Sciatic nerve (tissue), 2 donors: ENCODE measurements around the gene NUCB1. TPM values are rescaled to one million over a fixed set of nuclear protein-coding genes. Genes with fewer than 3 reads are reported as not detected.
A peak's percentile ranks its signal among the peaks of the same experiment; 100 is the strongest.

Experiments used
- ATAC-seq: fragments of 200-7000 bp; cut with Tn5 transposase; one replicate; pipeline ENCODE4 v1.9.1; 2020; ENCODE audit warnings: mild to moderate bottlenecking, moderate library complexity
- DNase-seq: peaks from one replicate; pipeline ENCODE4 v3.0.0-alpha.2; 2020; ENCODE audit warnings: low spot score
- intact Hi-C: fragments of 100-400 bp; cut with DNase I; formaldehyde crosslinking; loops from one replicate; pipeline ENCODE4 v1.14.2; 2022
- total RNA-seq: library from RNA; stranded (reverse); fragmentation: NEBNext Ultra II Directional; extraction: Animal tissue kit (Norgen Biotek cat#: 25700); gene quantifications from one replicate; pipeline ENCODE4 v1.2.1, GENCODE V29; 2021
- donor health status: DM: no; HTN: no; CAD: no.
- donor health status: DM: no; HTN: no; CAD: no.

The NUCB1 gene
- total RNA-seq, 1 donor from 2014 or later: 262 TPM

- intact Hi-C loops: loop anchor here (10.0 kb wide), 1 partner anchor 112 kb away; no protein-coding TSS in a partner anchor
- DNase-seq (no peak), ATAC-seq (no peak)
Measured at GRCh38 chr19:48966541-48967345, 66.6 kb downstream of the NUCB1 start.

GRCh38 chr19:48967346-48968178 lies 67.5 kb downstream of the NUCB1 start:
- ATAC-seq (peak; percentile 5), DNase-seq (peak; percentile 71)
- intact Hi-C loops: loop anchor here (10.0 kb wide), 1 partner anchor 113 kb away; no protein-coding TSS in a partner anchor

- no peak for DNase-seq
- ATAC-seq: no peak
- intact Hi-C loops: loop anchor here (10.0 kb wide), 1 partner anchor 113 kb away; no protein-coding TSS in a partner anchor
Measured at GRCh38 chr19:48968179-48968661, 68.1 kb downstream of the NUCB1 start.

GRCh38 chr19:48968813-48969218 lies 68.7 kb downstream of the NUCB1 start:
- ATAC-seq (no peak), DNase-seq (no peak)
- intact Hi-C loops: loop anchor here (10.0 kb wide), 1 partner anchor 114 kb away; no protein-coding TSS in a partner anchor

GRCh38 chr19:48969276-48970138 lies 69.4 kb downstream of the NUCB1 start:
- ATAC-seq: no peak
- intact Hi-C loops: loop anchor here (2.0 to 10.0 kb wide), 2 partner anchors 115 to 175 kb away; no protein-coding TSS in a partner anchor
- DNase-seq: no peak

GRCh38 chr19:48970139-48970766 lies 70.1 kb downstream of the NUCB1 start:
- ATAC-seq (no peak), DNase-seq (no peak)
- intact Hi-C loops: loop anchor here (2.0 kb wide), 1 partner anchor 175 kb away; no protein-coding TSS in a partner anchor

- intact Hi-C loops: loop anchor here (2.0 kb wide), 1 partner anchor 176 kb away; no protein-coding TSS in a partner anchor
- peak; percentile 93 for DNase-seq
- ATAC-seq: peak; percentile 58
Measured at GRCh38 chr19:48970923-48971395, 70.8 kb downstream of the NUCB1 start.

Other genes with a start within 250 kb of the NUCB1 start
- 1.4 TPM for gene NTN5, start 227.3 kb upstream of the NUCB1 start, total RNA-seq
- gene FUT2, start 204.3 kb upstream of the NUCB1 start, total RNA-seq: not detected
- gene MAMSTR, start 180.6 kb upstream of the NUCB1 start, total RNA-seq: 5.8 TPM
- 28.0 TPM for gene RASIP1, start 159.7 kb upstream of the NUCB1 start, total RNA-seq
- gene IZUMO1, start 153.4 kb upstream of the NUCB1 start, total RNA-seq: 0.27 TPM
- 3.6 TPM for gene FUT1, start 147.7 kb upstream of the NUCB1 start, total RNA-seq
- not detected for gene FGF21, start 144.8 kb upstream of the NUCB1 start, total RNA-seq
- gene BCAT2, start 89.3 kb upstream of the NUCB1 start, total RNA-seq: 38.0 TPM
- 22.2 TPM for gene HSD17B14, start 63.8 kb upstream of the NUCB1 start, total RNA-seq
- gene PLEKHA4, start 31.7 kb upstream of the NUCB1 start, total RNA-seq: 519 TPM
- gene PPP1R15A, start 27.9 kb upstream of the NUCB1 start, total RNA-seq: 95.8 TPM
- 1.1 TPM for gene TULP2, start 1.6 kb upstream of the NUCB1 start, total RNA-seq
- gene DHDH, start 33.4 kb downstream of the NUCB1 start, total RNA-seq: 1.1 TPM
- gene BAX, start 54.6 kb downstream of the NUCB1 start, total RNA-seq: 48.0 TPM
- 3,094 TPM for gene FTL, start 65.0 kb downstream of the NUCB1 start, total RNA-seq
- 42.0 TPM for gene GYS1, start 93.0 kb downstream of the NUCB1 start, total RNA-seq
- 29.9 TPM for gene RUVBL2, start 93.6 kb downstream of the NUCB1 start, total RNA-seq
- not detected for gene LHB, start 116.8 kb downstream of the NUCB1 start, total RNA-seq
- not detected for gene CGB3, start 124.0 kb downstream of the NUCB1 start, total RNA-seq
- gene CGB2, start 131.6 kb downstream of the NUCB1 start, total RNA-seq: not detected
- not detected for gene CGB1, start 136.6 kb downstream of the NUCB1 start, total RNA-seq
- not detected for gene CGB5, start 143.5 kb downstream of the NUCB1 start, total RNA-seq
- not detected for gene CGB8, start 148.8 kb downstream of the NUCB1 start, total RNA-seq
- not detected for gene CGB7, start 157.4 kb downstream of the NUCB1 start, total RNA-seq
- not detected for gene NTF4, start 164.5 kb downstream of the NUCB1 start, total RNA-seq
- gene KCNA7, start 172.4 kb downstream of the NUCB1 start, total RNA-seq: not detected
- gene SNRNP70, start 185.1 kb downstream of the NUCB1 start, total RNA-seq: 299 TPM
- 9.8 TPM for gene LIN7B, start 214.1 kb downstream of the NUCB1 start, total RNA-seq
- 0.67 TPM for gene C19orf73, start 218.8 kb downstream of the NUCB1 start, total RNA-seq
- 6.3 TPM for gene PPFIA3, start 219.2 kb downstream of the NUCB1 start, total RNA-seq